Measurements from ENCODE around the gene SAP30L. TPM values are rescaled to one million over a fixed set of nuclear protein-coding genes. Genes with fewer than 3 reads are reported as not detected.

SAP30L gene
- total and polyA plus RNA-seq, 8 donors = 31.1 to 55.7 (median 44.2) TPM

DNA sequence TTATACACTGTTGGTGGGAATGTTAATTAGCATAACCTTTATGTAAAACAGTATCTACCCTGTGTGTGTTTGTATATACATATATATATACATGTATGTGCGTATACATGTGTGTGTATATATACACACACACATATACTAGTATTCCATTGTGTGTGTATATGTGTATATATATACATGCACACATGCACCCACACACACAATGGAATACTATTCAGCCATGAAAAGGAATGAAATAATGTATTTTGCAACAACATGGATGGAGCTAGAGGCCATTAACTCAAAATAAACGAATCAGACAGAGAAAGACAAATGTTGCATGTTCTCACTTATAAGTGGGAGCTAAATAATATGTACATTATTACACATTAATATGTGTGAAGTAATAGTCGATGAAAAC is 17.6 kb upstream of the SAP30L start:
- Histone ChIP-seq H3K36me3 (no peaks in the 10 kb centered on the region), H3K27ac (no peak overlapping the region), H3K27me3 (no peaks in the 10 kb centered on the region), H3K4me3 (no peak overlapping the region), H3K9me3 (no peaks in the 10 kb centered on the region), H3K4me1 (no peaks in the 10 kb centered on the region)
- intact Hi-C loops (cut with DNase I) = no loop called here
- TF ChIP-seq, protein P1, sequence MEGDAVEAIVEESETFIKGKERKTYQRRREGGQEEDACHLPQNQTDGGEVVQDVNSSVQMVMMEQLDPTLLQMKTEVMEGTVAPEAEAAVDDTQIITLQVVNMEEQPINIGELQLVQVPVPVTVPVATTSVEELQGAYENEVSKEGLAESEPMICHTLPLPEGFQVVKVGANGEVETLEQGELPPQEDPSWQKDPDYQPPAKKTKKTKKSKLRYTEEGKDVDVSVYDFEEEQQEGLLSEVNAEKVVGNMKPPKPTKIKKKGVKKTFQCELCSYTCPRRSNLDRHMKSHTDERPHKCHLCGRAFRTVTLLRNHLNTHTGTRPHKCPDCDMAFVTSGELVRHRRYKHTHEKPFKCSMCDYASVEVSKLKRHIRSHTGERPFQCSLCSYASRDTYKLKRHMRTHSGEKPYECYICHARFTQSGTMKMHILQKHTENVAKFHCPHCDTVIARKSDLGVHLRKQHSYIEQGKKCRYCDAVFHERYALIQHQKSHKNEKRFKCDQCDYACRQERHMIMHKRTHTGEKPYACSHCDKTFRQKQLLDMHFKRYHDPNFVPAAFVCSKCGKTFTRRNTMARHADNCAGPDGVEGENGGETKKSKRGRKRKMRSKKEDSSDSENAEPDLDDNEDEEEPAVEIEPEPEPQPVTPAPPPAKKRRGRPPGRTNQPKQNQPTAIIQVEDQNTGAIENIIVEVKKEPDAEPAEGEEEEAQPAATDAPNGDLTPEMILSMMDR (IDR thresholded peaks at IDR 0.05) = no peak
- ATAC-seq = no peak
- no peak for DNase-seq

DNA sequence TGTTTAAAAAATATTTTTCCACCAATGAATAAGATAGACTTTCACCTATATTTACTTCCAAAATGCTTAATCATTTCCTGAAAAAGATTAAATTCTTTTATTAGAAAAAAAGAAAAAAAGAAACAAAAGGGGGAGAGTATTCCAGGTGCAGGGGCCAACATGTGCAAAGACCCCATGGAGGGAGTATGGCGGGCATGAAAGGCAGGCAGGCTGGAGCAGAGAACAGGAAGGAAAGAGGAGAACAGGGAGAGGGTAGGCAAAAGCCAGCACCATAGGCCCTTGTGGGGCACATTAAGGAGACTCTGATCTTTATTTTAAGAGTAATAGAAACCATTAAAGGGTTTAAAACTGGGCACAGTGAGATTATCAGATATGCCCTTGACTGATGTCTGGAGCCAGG is 16.5 kb upstream of the SAP30L start:
- TF ChIP-seq, protein P1 (IDR thresholded peaks at IDR 0.05) = no peak
- intact Hi-C loops (cut with DNase I) = no loop called here
- Histone ChIP-seq H3K4me3 (no peak overlapping the region), H3K27me3 (no peaks in the 10 kb centered on the region), H3K9me3 (no peaks in the 10 kb centered on the region), H3K36me3 (peaks cover 0 to 3% of the 10 kb centered on the region in 2 donors), H3K4me1 (no peaks in the 10 kb centered on the region), H3K27ac (no peak overlapping the region)
- ATAC-seq (no peak), DNase-seq (no peak)

DNA sequence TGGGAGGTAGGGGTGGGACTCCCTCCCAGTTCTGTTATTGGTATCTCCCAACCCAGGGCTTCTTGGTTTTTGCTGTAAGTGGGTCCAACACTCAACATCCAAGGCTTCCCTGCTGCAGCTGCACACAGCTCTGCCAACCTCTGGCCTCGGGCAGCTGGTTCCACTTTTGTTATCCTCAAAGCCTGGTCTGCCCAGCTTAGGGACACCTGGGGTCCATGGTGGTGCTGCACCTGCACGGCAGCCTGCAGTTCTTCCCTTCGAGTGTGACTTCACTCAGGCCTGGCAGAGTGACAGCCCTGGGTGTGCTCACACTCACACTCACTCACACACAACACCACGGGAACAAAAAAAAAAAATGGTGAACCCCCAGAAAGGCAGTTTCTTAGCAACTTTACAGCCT is 15.3 kb upstream of the SAP30L start:
- TF ChIP-seq, protein P1 (IDR thresholded peaks at IDR 0.05) = no peak
- H3K4me3 ChIP-seq = no peak overlapping the region
- intact Hi-C loops (cut with DNase I) = no loop called here
- H3K4me1 ChIP-seq = no peaks in the 10 kb centered on the region
- H3K27ac ChIP-seq = no peak overlapping the region
- ATAC-seq (no peak), DNase-seq (no peak)
- no peaks in the 10 kb centered on the region for H3K27me3 ChIP-seq
- H3K9me3 ChIP-seq = no peaks in the 10 kb centered on the region
- peaks cover 0 to 14% of the 10 kb centered on the region in 2 donors for H3K36me3 ChIP-seq

DNA sequence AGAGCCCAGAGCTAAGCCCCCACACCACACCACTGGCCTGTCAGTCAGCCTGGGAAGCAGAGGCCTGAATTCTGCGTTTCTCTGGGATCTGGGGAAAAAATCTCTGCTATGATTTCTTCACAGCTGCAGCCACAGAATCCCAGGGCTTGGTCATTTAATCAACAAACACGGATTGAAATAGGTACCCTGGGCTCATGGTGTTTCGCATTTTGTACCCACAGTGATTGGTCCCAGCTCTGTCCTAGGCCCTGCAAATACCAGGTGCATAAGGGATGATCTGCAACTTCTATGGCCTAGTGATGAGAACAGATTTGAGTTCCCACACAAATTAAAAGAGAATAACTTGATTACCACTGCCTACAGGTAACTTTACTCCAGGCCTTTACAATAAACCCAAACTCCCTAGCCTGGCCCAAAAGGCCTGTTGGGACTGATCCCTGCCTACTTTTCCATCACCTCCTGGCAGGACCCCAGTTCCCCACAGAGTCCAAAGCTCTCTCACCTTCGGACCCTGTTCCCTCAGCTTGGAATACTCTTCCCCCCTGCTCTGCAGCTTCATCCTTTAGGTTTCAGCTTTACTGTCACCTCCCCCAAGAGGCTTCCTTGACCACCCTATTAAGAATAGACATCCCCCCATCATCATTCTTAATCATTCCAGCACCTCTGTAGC is 14.7 kb upstream of the SAP30L start:
- intact Hi-C loops (cut with DNase I) = no loop called here
- Histone ChIP-seq H3K9me3 (no peaks in the 10 kb centered on the region), H3K27me3 (no peaks in the 10 kb centered on the region), H3K4me3 (no peak overlapping the region), H3K27ac (no peak overlapping the region), H3K36me3 (peaks cover 0 to 20% of the 10 kb centered on the region in 2 donors), H3K4me1 (no peaks in the 10 kb centered on the region)
- TF ChIP-seq, protein P1 (IDR thresholded peaks at IDR 0.05) = no peak
- ATAC-seq (no peak), DNase-seq (no peak)

DNA sequence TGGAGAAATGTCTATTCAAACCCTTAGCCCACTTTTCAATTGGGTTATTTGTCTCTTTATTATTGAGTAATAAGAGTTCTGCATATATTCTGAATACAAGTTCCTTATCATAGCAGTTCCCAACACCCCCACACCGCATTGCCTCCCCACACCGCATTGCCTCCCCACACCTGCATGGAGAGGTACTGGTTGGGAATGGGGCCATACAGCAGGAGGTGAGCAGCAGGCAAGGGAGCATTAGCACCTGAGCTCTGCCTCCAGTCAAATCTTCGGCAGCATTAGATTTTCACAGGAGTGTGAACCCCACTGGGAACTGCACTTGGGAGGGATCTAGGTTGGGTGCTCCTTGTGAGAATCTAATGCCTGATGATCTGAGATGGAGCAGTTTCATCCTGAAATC is 10.6 kb upstream of the SAP30L start:
- no peaks in the 10 kb centered on the region for H3K4me1 ChIP-seq
- peaks cover 0 to 56% of the 10 kb centered on the region in 2 donors for H3K36me3 ChIP-seq
- DNase-seq (no peak), ATAC-seq (no peak)
- TF ChIP-seq, protein P1 (IDR thresholded peaks at IDR 0.05) = no peak
- no peak overlapping the region for H3K4me3 ChIP-seq
- no peak overlapping the region for H3K27ac ChIP-seq
- intact Hi-C loops (cut with DNase I) = no loop called here
- H3K9me3 ChIP-seq = no peaks in the 10 kb centered on the region
- H3K27me3 ChIP-seq = no peaks in the 10 kb centered on the region

Data from left lung (tissue), 10 donors.